DOHH2 (cell line): Measurements from ENCODE around the gene RPS6KL1.

Source experiments
- H3F3A ChIP-seq: fragments of 200-600 bp; sonication (generic), shearing (Covaris generic); 2 replicates; pipeline ENCODE4 v1.6.0; 2016; ENCODE audit warnings: antibody characterized with exemption, mild to moderate bottlenecking; ENCODE audit not compliant: control insufficient read depth, insufficient read depth
- H3K27ac ChIP-seq: fragments of 200-600 bp; sonication (generic); 2 replicates; pipeline ENCODE4 v1.5.1; 2014; ENCODE audit warnings: low read depth, mild to moderate bottlenecking, low read length, moderate library complexity
- H3K27me3 ChIP-seq: fragments of 200-600 bp; sonication (generic); 2 replicates; pipeline ENCODE4 v1.6.1; 2014; ENCODE audit warnings: mild to moderate bottlenecking, low read length, mixed read lengths; ENCODE audit not compliant: control insufficient read depth
- H3K36me3 ChIP-seq: fragments of 200-600 bp; sonication (generic); 2 replicates; pipeline ENCODE4 v1.6.1; 2014; ENCODE audit warnings: mild to moderate bottlenecking, low read length, moderate library complexity, mixed read lengths; ENCODE audit not compliant: control insufficient read depth
- H3K4me1 ChIP-seq: fragments of 200-600 bp; sonication (generic); 2 replicates; pipeline ENCODE4 v1.6.1; 2014; ENCODE audit warnings: mild to moderate bottlenecking, low read length, mixed read lengths; ENCODE audit not compliant: control insufficient read depth
- H3K4me2 ChIP-seq: fragments of 200-600 bp; sonication (generic); 2 replicates; pipeline ENCODE4 v1.6.0; 2014; ENCODE audit warnings: mild to moderate bottlenecking, low read length, moderate library complexity
- H3K4me3 ChIP-seq: fragments of 200-600 bp; sonication (generic); 2 replicates; pipeline ENCODE4 v1.5.1; 2014; ENCODE audit warnings: mild to moderate bottlenecking, low read length, mixed read lengths
- H3K79me2 ChIP-seq: fragments of 200-600 bp; sonication (generic); 2 replicates; pipeline ENCODE4 v1.6.1; 2014; ENCODE audit warnings: mild to moderate bottlenecking, low read length, mixed read lengths; ENCODE audit not compliant: control insufficient read depth
- H3K9me2 ChIP-seq: fragments of 200-600 bp; sonication (generic); replicated peaks from 2 replicates; pipeline ENCODE4 v1.6.1; 2014; ENCODE audit warnings: mild to moderate bottlenecking, low read length, mixed read lengths; ENCODE audit not compliant: control insufficient read depth
- H3K9me3 ChIP-seq: fragments of 200-600 bp; sonication (generic); 2 replicates; pipeline ENCODE4 v1.6.1; 2014; ENCODE audit warnings: antibody characterized with exemption, low read length, mixed read lengths; ENCODE audit not compliant: control insufficient read depth, insufficient read depth
- H4K20me1 ChIP-seq: fragments of 200-600 bp; sonication (generic); 2 replicates; pipeline ENCODE4 v1.6.0; 2014; ENCODE audit warnings: low read depth, mild to moderate bottlenecking, antibody characterized with exemption, low read length, moderate library complexity; ENCODE audit not compliant: control insufficient read depth, insufficient read depth
- CTCF ChIP-seq: fragments of 200-600 bp; sonication (generic); IDR thresholded peaks from one replicate; pipeline ENCODE4 v1.5.1; 2014; ENCODE audit warnings: antibody characterized with exemption, mild to moderate bottlenecking, low read depth, low read length; ENCODE audit not compliant: poor library complexity, severe bottlenecking
- EZH2phosphoT487 ChIP-seq: fragments of 200-600 bp; sonication (generic); IDR thresholded peaks from 2 replicates; pipeline ENCODE4 v1.6.1; 2017; ENCODE audit warnings: borderline replicate concordance, mild to moderate bottlenecking, antibody characterized with exemption, low read length, moderate library complexity, mixed read lengths

The RPS6KL1 gene

DNA sequence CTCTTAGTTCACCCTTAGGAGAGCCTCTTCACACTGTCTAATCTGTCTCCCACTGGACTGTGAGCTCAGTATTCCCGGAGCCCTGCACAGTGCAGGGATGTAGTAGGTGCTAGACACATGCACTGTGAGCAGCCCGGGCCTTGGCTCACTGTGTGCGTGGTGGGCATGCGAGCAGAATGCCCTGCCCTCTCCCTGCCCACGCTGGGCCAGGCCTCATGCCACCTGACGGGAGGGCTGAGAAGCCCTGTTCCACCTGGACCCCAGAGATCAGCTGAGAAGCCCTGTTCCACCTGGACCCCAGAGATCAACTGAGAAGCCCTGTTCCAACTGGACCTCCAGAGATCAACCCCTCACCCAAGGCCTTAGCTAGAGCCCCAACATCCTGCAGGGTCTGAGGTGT is 10.9 kb downstream of the RPS6KL1 start:
- Histone ChIP-seq H4K20me1 (no peaks in the 10 kb centered on the region), H3K36me3 (no peaks in the 10 kb centered on the region), H3F3A (peaks cover 6% of the 10 kb centered on the region; the same call in 1 of the 2 replicates), H3K4me2 (no peak overlapping the region), H3K9me3 (no peaks in the 10 kb centered on the region), H3K27me3 (no peaks in the 10 kb centered on the region), H3K4me3 (no peak overlapping the region), H3K79me2 (no peaks in the 10 kb centered on the region), H3K27ac (no peak overlapping the region), H3K4me1 (peaks cover 4% of the 10 kb centered on the region; the same call in 1 of the 2 replicates), H3K9me2 (no peaks in the 10 kb centered on the region)
- TF ChIP-seq CTCF: no peak
- no peak for TF ChIP-seq EZH2phosphoT487

- peaks cover 6% of the 10 kb centered on the region; the same call in 1 of the 2 replicates for H3F3A ChIP-seq
- no peaks in the 10 kb centered on the region for H3K79me2 ChIP-seq
- no peaks in the 10 kb centered on the region for H3K27me3 ChIP-seq
- H3K9me2 ChIP-seq: no peaks in the 10 kb centered on the region
- H3K4me1 ChIP-seq: peaks cover 4% of the 10 kb centered on the region; the same call in 1 of the 2 replicates
- TF ChIP-seq CTCF (no peak), EZH2phosphoT487 (no peak)
- no peak overlapping the region for H3K4me3 ChIP-seq
- H3K36me3 ChIP-seq: peaks cover 2% of the 10 kb centered on the region; the same call in 1 of the 2 replicates
- H4K20me1 ChIP-seq: peaks cover under 1% of the 10 kb centered on the region; the same call in 1 of the 2 replicates
- no peaks in the 10 kb centered on the region for H3K9me3 ChIP-seq
- no peak overlapping the region for H3K27ac ChIP-seq
- H3K4me2 ChIP-seq: no peak overlapping the region
Observed at GRCh38 chr14:74911704-74912103, 11.4 kb downstream of the RPS6KL1 start.

DNA sequence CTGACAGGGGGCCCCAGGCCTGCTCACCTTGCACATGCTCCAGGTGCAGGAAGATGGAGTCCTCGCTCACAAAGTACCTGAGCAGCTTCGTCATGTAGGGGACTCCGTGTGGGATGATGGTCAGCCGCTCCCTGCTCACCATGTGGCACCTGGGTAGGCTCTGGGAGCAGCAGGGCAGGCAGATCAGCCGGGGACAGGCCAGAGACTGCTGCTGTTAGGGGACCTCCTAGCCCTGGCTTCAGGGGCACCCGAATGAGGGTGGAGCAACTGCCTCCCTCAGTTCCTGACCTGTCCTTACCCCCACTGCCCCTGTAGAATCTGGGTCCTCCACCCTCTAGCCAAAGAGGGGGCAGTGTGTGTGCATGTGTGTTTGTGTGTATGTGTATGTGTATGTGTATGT is 11.8 kb downstream of the RPS6KL1 start:
- Histone ChIP-seq H3K4me2 (no peak overlapping the region), H3K4me1 (peaks cover 4% of the 10 kb centered on the region; the same call in 1 of the 2 replicates), H3K36me3 (peaks cover 6% of the 10 kb centered on the region; the same call in 1 of the 2 replicates), H3K27ac (no peak overlapping the region), H3K4me3 (no peak overlapping the region), H4K20me1 (peaks cover 3% of the 10 kb centered on the region; the same call in 1 of the 2 replicates), H3K9me2 (no peaks in the 10 kb centered on the region), H3F3A (peaks cover 6% of the 10 kb centered on the region; the same call in 1 of the 2 replicates), H3K79me2 (no peaks in the 10 kb centered on the region), H3K9me3 (no peaks in the 10 kb centered on the region), H3K27me3 (no peaks in the 10 kb centered on the region)
- TF ChIP-seq EZH2phosphoT487: no peak
- TF ChIP-seq CTCF: no peak
